Suprapubic skin (tissue), 4 donors: ENCODE data around the gene SPAG16.

ENCODE experiments used
- CTCF ChIP-seq, 2 donors: fragments of 200-600 bp in 1 of 2; fragments of 450-650 bp in 1 of 2; sonication (generic) in 1 of 2; IDR thresholded peaks; one replicate each; pipeline ENCODE4 v1.5.1; 2016 to 2019; ENCODE audit warnings: antibody characterized with exemption in 2 of 2, mild to moderate bottlenecking in 1 of 2, moderate library complexity in 1 of 2
- EP300 ChIP-seq: sonication (generic); formaldehyde crosslinking; IDR thresholded peaks from one replicate; pipeline ENCODE4 v1.6.1; 2017; ENCODE audit warnings: antibody characterized with exemption
- POLR2A ChIP-seq, 2 donors: fragments of 450-650 bp; IDR thresholded peaks; one replicate each; pipeline ENCODE4 v1.6.1; 2017; ENCODE audit warnings: antibody characterized with exemption in 2 of 2, mild to moderate bottlenecking in 2 of 2, moderate library complexity in 2 of 2
- POLR2AphosphoS5 ChIP-seq, 3 donors: sonication (generic); formaldehyde crosslinking; IDR thresholded peaks; one replicate each; pipeline ENCODE4 v1.6.1; 2017; ENCODE audit warnings: antibody characterized with exemption in 3 of 3

DNA sequence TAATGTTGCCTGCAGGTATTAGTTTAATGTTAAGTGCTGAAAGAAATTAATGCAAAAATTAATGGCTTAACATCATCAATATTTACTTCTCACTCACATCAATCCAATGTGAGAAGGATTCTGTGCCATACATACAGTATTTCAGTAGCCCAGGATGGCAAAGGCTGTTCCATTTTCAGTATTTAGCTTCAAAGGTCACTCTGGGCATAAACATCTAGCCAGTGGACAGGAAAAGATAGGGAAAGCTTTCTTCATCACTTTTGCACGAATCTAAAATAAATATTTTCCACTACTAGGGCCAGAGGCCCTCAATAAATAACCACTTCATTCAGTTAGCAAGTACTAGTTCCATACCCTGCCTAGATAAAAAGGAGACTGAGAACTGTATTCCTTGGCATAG is 890.3 kb downstream of the SPAG16 start:
- TF ChIP-seq CTCF (IDR thresholded peaks at IDR 0.05) (no peak), EP300 (no peak), POLR2A (IDR thresholded peaks at IDR 0.05) (no peak), POLR2AphosphoS5 (IDR thresholded peaks at IDR 0.05) (no peak)
